GM19023 (cell line): ENCODE results near the gene DOK3.

Source experiments
- ATAC-seq: cut with Tn5 transposase; IDR thresholded peaks from one replicate; pipeline ENCODE4 v1.9.1; 2021; ENCODE audit warnings: mild to moderate bottlenecking, moderate library complexity; ENCODE audit not compliant: unreplicated experiment

The DOK3 gene

DNA sequence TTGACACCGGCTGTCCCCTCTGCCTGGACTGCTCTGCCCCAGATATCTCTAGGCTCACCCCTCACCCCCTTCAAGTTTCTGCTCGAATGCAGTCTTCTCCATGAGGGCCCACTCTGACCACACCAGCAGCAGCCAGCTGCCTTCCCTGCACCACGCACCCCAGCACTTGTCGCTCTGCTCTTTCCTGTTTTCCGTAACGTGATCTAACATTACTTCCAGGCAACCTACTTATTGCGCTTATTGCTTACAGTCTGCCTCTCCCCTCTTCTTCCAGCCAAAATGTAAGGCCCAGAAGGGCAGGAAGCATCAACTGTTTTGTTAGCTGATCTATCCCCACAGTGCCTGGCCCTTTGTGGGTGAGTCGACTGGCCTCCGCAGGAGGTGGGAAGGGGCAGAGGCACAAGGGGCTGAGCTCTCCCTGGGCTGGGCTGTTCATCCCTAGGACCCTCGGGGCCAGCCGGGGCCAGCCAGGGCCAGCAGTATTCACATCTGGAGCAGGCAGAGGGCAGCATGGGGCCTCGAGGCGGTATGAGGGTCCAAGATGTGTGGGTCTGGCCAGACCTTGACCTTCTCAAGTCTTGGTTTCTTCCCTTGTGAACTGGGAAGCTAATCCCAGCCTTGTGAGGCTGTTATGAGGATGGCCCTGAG, 24.6 kb downstream of the DOK3 start:
- no peak for ATAC-seq

DNA sequence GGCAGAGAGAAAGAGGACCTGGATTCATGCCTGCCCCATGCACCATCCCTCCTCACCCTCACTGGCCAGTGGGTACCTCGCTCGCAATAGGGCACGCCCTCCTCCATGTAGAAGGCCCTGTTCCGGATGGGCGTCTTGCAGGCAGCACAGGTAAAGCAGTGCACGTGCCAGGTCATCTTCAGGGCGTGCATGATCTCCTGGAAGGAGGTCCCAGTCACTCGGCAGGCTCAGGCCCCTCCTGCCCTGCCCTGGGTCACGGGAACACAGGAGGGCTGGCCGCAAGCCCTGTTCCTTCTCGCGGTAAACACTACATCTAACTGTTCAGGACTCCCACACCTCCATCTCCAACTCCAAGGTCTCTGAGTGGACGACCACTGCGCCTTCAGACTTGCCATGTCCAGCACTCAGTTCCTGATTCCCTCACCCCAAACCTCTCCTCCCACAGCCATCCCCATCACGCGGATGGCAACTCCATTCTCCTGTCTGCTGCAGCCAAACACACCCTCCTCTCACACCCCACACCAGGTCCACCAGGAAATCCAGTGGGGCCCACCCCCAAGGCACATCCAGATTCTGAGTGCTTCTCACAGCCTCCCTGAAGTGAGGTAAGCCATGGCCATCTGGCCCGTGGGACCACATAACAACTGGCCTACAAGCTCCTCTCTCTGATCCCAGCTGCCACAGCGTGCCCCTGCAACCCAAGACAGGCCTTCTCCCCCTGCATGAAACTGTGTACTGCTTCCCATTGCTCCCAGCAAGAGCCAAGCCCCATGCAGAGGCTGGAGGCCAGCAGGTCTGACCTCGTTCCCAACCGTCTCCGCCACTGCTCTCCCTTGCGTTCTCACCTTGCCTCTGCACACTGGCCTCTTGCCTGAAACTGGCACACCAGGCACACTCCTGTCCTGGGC, 25.4 kb downstream of the DOK3 start:
- no peak for ATAC-seq

DNA sequence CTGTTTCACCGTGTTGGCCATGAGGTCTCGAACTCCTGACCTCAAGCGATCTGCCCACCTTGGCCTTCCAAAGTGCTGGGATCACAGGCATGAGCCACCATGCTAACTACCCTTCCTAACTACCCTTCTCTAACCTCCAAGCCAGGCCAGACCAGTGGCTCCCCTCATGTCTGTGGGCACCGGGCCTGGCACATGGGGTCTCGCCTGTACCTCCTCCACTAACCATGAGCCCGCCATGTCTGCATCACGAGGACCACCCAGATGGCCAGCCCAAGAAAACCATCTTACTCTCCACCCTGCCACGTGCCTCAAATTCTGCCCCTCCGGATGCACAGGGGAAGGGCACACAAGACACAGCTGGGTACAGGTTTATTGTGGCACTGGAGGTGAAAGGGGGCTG, 26.6 kb downstream of the DOK3 start:
- ATAC-seq, result no peak

DNA sequence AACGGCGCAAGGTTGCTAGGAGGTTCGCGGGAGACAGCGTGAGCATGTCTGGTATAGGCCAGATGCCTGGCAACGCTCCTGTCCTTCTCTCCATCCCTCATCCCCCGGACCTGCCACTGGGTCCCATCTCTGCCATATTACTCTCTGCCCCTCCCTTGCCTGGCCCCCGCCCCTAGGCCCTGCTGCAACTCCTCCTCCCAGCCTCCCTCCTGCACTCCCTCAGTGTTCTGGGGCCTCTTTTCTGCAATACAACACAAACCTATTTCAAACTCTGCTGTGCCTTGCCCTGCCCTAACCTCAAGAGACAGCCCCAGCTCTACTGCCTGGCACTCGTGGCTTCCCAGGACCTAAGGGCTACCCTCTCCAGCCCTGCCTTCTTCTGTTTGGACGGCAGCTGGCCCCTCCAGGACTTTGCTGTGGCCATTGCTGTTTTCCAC, 27.2 kb downstream of the DOK3 start:
- no peak for ATAC-seq

DNA sequence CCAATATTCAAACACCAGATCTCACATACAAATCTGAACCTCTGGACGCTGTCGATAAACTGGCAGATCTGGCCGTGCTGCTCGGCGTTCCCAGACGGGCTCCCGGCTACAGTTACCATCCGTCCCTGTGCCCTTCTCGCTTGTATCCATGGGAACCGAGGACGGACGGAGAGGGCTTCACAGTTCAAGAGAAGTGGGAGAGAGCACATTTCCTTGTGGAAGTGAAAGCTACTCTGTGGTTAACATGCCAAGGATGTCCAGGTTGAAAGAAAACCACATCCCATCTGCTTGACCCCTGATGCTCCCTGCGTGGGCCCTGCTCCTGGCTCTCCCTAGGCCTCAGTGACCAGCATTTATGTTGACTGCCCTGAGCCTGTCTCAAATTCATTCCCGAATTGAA, 29.9 kb downstream of the DOK3 start:
- no peak for ATAC-seq

DNA sequence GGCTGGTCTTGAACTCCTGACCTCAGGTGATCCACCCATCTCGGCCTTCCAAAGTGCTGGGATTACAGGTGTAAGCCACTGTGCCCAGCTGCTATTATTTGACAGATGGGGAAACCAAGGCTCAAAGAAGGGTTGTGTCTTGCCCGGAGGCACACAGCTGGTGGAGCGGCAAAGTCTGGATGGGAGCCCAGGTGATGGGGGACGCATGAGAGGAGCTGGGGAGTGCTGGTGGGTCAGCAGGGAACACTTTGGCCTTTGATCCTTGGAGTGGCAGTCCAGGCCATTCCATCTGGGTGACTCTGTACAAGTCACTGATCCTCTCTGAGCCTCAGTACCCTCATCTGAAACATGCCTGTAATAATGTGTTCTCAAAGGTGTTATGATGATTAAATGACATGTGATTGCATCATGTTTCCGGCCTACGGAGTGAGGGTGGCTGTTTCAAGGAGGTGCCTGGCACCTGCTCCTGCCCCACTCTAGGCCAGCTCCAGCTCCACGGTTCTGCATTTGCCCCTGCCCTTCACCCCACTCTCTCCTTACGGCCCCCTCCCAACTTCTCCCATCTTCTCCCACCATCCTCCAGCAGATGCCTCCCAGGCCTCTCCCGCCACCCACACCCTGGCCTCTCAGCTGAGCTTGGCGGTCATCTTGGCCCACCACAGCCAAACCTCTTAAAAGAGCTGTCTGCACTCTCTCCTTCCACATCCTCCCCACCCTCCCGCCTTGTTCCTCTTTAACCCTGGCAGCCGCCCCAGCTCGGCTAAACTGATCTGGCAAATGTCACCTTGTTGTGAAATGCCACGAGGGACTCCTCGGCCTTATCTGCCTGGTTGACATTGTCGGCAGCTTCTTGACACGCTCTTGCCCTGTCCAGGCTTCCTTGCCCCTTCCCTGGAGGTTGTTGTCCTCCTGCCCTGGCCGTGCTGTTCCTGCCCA, 30.6 kb downstream of the DOK3 start:
- no peak for ATAC-seq

DNA sequence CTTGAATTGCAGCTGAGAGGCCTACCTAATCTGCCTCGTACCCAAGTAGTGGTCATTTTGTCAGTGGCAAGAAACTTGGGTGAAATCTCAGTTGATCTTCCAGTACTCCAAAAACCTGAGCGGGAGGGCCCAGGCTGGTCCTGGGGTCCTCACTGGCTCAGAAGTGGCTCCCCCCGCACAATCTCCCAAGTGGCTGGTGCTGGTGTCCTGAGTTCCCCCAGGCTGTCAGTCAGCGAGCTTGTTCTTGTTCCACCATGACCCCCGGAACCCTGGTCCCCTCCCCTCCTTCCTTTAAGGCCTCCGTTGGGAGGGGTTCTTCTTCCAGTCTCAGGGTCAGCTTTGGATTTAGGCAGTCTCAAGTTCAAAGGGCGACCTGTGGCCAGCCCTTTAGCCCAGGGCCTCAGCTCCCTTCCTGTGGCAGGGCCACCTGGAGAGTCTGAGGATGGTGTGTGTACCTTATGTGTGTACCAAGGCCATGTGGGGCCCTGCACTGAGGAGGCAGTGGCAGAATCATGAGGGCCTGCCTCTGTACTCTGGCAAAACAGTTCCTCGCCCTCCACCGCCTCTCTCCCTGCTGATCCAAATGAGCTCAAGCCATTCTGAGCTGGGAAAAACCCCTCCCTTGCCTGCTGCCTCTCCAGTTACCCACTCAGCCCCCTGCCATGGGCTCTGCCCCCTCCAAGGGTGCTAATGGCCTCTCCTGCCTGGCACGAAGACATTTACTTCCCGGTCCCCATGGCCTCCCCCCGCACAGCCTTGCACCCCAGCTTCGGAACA, 31.7 kb downstream of the DOK3 start:
- no peak for ATAC-seq

DNA sequence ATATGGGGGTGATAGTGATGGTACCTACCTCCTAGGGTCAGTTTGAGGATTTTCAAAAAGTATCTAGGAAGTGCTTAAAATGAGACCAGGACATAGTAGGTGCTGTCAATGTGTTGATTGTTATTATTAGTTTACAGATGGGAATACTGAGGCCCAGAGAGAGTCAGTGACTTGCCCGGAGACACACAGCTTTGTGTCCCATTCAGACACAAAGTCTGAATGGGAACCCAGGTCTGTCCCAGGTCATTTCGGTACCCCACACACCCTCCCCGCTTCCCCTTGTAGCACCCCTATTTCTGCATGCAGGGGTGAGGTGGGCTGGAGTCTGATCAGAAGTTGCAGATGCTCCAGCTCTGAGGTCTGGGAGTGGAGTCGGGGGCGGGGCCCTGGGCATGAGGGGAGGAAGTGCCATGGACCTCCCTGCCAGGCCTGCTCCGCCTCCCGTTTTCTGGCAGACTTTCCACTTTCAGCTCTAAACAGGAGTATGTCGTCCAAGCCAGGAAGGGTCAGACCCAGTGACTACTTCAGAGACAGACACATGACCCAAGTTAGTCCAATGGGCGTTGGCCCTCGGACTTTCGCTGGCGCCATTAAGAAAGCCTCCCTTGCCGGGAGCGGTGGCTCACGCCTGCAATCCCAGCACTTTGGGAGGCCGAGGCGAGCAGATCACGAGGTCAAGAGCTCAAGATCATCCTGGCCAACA, 32.9 kb downstream of the DOK3 start:
- ATAC-seq, result no peak

DNA sequence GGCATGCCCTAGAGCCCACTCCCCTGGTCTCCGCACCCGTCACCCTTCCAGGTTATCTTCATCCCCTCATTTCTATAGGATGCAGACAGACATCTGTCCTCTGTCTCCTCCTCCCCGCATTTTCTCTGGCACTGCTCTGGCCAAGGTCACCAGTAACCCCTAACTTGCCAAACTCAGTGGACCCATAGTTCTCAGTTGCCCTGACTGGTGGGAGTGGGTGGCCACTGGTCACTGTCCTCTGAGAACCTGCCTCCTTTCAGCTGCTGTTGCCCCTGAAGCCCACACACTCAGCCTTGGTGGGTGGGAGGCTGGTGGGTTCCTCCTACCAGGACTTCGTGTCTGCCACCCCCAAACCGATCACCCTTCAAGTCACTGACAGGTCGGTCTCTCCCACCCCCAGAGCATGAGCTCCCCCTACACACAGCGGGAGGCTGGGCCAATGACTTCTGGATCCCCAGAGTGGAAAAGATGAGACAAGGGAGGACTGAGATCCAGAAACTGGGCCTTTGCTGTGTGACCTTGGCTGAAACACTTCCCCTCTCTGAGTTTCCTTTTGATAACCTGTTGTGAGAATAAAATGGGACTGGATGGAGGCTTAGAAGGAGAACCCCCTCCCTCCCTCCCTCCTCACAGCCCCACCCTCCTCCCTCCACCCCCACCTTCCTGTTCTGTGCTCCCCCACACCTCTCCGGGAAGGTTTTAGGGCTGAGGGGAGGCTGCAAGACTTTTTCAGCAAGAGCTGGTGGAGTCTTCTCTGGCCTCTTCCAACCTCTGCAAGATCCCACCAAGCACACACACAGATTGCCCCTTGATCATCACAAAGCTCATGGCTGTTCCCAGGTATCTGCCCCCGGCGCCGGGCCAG, 33.8 kb downstream of the DOK3 start:
- ATAC-seq, result no peak

DNA sequence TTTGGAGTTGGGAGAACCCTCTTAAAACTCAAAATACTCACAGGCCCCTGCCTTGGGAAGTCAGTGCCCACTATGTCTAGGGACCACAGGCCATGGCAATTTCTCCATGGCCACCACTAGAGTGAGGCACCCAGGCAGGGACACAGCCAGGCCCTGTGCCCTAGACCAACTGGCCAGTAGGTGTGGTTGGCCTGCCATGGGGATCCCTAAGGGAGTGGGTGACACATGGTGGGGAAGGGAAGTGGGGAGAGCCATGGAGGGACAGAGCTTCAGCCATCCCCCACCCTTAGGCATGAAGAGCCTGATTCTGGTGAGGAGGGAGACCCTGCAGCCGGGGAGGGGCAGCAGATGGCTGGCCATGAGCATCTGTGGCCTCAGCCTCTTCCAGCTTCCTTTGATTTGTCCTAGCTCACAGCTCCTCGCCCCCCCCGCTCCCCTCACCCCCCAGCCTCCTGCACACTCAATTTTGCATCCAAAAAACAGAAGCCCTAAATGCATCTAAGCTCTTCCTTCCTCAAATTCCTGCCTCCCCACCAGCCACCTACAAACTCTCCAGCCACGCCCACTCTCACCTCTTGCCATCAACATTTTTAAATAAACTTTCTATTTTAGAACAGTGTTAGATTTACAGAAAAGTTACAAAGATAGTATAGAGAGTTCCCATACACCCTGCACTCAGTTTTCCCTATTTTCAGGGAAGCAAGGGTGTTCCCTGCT, 34.6 kb downstream of the DOK3 start:
- no peak for ATAC-seq

DNA sequence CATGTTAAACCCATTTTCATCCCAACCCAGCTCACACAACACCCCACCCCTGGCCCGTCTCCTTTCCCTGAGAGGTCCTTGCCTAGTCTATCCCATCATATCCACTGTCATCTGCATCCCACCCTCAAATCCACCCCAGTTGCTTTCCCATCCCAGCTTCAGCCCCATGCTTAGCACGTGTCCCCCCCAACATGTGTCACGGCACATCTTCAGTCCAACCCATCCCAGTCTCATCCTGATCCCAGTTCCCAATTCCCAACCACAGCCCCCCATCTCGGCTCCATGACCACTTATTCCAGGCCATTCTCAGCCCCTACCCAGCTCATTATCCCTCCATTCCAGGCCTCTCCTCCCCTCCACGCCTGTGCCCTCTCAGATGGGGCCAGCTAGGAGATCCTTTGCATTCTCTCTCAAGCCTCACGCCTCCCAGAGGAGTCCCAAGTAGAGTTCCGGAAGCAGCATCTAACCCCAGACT, 35.6 kb downstream of the DOK3 start:
- ATAC-seq, result no peak

DNA sequence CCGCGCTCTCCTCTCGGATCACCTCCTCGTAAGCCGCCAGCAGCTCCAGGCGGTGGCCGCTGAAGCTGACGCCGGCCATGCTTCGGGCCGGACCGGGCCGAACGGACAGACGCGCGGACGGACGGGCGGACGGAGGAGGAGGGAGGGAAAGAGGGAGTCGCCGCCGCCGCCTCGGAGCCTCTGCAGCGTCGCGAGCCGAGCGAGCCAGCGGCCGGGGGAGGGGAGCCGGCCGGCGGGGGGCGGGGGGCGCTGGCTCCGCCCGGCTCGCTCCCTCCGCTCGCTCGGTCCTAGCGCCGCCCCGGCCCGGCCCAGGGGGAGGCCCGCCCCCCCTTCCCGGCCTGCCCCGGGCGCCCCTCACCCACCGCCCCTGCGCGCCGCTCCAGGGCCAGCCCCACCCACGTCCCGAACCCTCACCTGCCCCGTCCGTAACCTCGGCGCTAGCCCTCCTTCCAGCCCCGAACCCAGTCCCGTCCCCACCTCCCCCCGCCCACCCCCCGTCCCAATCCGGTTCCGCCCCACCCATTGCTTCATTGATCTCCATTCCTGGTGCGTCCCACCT, 36.1 kb downstream of the DOK3 start, which contains the start of gene DBN1:
Gene DBN1, minus strand, starts transcription at position 192 of the 559 bp plus-strand sequence. Its CDS starts 113 bp downstream, at position 79.
- ATAC-seq, result peak; percentile 40

DNA sequence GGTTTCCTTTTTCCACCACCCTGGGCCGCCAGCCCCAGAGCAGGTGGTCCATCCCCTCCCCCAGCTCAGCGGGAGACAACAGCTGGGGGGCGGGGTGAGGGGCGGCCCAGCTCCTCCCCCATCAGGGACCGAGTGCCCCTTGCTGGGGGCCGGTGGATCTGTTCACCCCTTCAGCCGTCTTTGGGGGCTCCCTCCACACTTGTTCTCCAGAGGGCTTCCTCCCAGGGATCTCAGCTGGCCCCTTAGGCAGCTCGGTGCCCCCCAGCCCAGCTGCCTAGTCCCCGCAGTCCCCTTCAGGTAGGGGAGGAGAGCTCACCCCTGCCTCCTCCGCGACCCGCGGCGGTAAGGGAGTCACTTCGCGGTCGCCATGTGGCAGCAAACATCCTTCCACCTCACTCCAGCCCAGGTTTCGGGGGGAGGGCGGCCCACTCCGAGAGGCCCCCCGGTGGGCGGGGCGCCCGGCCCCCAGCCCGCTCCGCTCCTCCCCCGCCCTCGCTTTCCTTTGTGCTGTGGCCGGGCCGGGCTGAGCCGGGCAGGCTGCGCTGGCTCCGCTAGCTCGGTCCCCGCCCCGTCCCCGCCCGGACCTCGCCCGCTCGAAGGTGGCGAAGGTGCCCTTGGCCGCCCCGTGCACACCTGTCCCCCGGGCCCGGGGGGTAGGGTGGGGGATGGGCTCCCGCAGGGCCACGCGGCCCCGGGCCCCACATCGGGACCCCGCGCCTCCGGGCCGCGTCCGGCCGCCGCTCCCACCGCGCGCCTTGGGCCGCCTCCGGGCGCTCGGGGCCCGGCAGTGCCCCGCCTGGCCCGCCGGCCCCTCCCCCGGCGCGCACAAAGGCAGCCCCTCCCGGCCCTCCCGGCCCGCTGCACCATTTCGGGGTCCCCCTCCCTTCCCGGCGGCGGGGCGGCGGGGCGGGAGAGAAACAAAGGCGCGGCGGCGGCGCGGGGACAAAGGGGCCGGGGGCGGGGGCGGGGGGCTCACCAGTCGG, 36.9 kb downstream of the DOK3 start:
- peak; percentile 46 for ATAC-seq

DNA sequence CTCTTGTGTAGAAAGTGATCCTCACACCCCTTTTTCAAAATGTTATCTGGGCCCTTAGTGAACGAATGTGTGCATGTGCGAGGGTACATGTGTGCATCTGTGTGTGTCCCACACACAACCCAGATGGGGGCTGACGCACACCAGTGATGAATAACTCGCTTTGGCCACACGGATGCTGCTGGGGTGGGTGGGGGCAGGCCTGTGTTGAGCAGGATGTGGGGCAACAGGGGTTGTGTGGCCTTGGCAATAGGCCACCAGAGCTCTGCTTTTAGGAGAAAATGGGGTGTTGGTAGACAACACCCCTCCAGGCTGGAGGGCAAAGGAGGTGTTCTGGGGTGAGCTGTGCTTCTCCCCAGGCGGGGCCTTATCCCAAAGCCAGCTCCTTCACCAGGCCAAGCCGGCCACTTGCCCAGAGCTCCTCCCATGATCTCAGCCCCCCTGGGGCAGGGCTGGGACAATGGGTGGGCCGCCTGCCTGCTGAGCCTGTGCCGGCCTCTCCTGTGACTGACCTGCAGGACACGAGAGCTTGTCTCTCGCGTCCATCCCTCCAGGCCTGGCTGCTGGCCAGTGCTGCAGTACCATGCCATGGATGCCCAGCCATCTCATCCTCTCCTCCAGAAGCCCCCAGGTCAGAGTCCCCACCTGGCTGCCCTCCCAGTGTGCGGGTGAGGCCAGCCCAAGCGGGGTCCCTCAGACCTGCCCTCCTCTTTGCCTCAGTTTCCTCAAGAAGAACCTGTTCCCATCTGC, 37.8 kb downstream of the DOK3 start:
- ATAC-seq, result no peak

DNA sequence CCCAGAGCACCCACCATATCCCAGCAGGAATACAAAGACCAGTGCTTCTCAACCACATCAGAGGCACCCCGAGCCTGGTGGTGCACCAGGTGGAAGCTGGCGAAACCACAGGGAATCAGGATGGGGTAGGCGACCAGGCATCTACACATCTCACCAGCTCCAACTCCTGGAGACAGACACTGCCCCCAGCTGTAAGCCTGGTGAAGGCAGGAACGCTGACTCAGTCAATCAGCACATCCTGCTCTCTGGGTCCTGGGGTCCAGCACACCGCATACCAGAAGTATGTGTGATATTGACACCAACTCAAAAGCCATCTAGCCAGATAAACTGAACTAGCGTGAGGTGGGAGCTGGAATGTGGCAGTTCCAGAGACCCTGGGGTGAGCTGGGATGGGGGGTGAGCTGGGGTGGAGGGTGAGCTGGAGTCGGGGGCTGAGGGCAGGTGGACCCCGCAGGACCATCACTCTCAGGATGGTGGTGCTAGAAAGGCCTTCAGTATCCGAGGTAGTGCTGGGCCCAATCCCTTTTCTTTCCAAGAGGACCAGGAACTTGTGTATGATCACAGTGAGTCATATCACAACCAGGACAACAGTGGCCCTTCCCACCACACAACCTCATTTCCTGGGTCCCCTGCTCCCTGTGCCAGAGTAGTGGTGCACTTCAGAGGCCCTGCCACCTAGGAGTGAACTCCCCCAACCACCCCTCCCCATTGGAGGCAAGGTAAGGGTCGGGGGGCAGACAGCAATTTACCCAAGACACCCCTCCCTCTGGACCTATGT, 38.7 kb downstream of the DOK3 start:
- ATAC-seq, result no peak
